ENCODE results near the gene F7.

Gene F7

DNA sequence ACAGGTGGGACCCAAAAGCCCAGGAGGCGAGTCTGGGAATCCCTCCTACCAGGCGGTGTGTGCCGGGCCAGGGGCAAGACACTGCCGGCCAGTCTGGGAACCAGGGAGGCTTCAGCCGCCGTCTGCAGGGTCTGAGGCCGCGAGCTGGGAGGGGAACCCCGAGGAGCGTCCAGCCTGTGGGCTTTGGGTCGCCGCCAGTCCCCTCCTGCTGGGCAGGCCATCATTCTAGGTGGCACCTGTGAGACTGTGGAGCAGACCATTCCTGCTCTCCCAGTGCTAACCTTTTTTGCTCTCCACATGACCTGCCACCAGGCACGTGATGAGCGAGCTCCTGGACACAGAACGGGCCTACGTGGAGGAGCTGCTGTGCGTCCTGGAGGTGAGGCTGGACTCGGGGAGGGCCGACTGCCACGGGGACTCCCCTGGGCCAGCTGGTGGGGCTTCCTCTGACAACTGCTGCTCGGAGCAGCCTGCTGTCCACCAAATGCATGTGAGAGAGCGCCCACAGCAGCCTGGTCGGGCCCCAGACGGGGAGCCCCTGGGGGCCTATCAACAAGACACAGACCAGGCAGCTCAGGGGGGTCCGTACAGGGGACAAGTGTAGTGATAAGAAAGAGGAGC, 24.6 kb upstream of the F7 start:
- TF ChIP-seq, protein P1, sequence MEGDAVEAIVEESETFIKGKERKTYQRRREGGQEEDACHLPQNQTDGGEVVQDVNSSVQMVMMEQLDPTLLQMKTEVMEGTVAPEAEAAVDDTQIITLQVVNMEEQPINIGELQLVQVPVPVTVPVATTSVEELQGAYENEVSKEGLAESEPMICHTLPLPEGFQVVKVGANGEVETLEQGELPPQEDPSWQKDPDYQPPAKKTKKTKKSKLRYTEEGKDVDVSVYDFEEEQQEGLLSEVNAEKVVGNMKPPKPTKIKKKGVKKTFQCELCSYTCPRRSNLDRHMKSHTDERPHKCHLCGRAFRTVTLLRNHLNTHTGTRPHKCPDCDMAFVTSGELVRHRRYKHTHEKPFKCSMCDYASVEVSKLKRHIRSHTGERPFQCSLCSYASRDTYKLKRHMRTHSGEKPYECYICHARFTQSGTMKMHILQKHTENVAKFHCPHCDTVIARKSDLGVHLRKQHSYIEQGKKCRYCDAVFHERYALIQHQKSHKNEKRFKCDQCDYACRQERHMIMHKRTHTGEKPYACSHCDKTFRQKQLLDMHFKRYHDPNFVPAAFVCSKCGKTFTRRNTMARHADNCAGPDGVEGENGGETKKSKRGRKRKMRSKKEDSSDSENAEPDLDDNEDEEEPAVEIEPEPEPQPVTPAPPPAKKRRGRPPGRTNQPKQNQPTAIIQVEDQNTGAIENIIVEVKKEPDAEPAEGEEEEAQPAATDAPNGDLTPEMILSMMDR (IDR thresholded peaks at IDR 0.05): no peak

DNA sequence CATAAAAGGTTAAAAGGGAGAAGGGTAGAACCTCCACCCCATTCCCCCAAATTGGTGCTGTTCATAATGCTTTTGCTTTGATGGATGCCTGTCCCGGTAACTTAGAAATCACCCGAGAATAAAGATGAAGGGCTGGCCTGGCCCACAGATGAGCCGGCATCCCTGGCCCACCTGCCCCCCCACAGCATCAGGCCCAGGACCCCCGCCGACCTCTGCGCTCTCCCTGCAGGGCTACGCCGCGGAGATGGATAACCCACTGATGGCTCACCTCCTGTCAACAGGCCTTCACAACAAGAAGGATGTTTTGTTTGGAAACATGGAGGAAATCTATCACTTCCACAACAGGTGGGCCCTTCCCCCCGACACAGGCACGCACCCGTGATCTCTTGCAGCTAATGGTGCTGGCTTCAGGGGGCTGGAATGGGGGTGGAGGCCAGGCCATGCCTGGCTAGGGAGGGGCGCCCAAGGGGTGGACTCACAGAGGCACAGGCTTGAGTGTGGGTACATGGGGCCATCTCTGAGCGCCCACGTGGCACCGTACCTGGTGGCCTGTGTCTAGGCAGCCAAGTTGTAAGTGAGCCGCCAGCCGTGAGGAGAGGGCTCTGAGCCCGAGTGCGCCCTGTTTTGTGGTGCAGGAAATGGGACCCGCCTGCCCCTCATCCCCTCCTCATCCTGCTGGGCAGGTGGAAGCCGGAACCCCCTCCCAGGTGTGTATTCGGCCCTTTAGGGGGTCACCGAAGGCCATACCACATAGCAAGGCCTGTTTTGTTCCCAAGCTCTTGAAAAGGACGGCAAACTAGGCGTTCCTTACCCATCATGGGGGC, 23.2 kb upstream of the F7 start:
- TF ChIP-seq, protein P1 (IDR thresholded peaks at IDR 0.05): no peak

DNA sequence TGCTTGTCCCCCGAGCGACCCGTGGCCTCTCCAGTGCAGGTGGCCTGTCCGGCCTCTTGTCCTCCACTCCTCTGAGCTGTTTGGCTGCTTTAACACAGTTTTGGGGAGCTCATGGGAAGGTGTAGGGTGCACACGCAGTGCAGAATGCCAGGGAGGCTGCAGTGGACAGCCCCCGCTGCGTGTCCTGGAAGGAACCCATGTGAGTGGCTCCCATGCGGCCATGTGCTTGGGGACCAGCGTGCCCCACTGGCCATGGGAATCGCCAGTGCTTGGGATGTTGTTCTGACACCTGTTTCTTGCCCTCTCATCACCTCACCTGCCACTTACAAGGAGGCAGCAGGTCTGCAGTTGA, 22.6 kb upstream of the F7 start:
- TF ChIP-seq, protein P1 (IDR thresholded peaks at IDR 0.05): no peak

DNA sequence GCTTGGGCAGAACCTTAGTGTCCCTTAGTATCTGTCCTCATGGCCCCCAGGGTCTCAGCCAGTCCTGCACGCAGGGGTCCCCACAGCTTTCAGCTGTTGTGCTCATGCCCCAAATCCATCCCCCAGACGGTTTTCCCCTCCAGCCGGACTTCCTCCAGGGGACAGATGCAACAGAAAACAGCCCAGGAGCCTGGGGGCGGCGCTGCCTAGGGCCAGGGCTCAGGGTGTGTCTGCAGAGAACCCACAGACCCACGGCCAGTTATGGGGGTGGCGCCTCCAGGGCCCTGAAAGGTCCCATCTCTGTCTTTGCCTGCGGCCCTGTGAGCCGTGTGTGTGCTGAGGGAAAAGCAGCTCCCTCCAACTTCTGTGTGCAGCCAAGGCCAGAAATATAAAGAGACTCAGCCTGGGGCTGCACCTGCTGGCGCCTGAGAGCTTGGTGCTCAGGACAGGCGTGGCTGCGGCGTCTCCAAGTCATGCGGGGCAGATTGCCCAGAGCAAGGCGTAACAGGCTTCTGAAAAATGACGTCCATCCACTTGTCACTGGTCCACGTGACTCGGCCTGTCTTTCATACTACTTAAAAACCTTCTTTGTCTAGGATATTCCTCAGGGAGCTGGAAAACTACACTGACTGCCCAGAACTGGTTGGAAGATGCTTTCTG, 22.1 kb upstream of the F7 start:
- TF ChIP-seq, protein P1 (IDR thresholded peaks at IDR 0.05): no peak

DNA sequence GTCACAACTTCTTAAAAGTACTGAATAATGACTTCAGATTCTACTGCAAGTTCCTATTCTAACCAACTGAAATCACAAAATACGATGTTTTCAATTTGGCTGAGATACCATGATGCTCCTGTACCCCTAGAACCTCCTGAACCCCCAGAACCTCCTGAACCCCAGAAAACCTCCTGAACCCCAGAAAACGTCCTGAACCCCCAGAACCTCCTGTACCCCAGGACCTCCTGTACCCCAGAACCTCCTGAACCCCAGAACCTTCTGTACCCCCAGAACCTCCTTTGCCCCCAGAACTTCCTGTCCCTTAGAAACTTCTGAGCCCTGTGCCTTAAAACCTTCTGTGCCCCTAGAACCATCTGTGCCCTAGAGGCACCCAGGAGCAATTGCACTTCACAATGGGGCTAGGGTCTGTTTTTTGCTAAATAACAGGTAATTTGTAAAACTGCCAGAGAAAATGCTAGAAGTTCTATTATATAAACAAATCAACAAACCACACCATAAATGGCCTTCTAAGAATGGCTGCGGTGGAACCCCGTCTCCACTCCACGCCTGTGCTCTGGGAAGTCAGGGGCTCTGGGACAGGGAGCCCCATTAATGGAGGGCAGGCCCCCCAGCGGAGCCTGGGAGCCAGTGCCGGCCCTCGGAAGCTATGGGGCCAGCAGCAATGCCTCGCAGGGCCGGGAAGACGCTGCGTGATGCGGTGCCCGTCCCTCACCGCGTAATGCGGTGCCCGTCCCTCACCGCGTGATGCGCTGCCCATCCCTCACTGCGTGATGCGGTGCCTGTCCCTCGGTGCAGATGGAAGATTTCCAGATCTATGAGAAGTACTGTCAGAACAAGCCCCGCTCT, 21.3 kb upstream of the F7 start:
- TF ChIP-seq, protein P1 (IDR thresholded peaks at IDR 0.05): no peak

DNA sequence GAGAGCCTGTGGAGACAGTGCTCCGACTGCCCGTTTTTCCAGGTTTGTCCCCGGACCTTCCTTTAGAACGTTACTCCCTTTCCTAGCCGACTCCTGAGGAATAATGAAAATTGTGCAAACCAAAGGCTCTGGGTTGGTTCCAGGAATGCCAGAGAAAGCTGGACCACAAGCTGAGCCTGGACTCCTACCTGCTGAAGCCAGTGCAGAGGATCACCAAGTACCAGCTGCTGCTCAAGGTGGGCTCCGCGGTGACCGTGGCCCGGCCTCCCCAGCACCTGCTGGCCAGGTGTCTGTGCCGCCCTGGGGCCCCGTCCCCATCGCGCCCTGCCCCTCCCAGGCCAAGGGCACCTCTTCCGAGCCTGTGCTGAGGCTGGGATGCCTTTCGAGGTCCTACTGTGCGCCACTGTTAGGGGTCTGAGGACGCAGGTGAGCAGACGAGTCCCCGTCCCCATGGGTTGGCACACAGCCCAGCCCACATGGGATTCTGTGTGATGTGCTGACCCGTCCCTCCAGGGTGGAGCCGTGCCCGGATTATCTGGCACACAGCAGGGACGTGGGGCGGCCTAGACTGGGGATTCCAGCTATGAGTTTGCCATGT, 20.5 kb upstream of the F7 start:
- TF ChIP-seq, protein P1 (IDR thresholded peaks at IDR 0.05): no peak
